OCI-LY3 (cell line): ENCODE data around the gene PRR16.

Experiments used
- CTCF ChIP-seq: fragments of 200-600, 300-600 bp; sonication (generic); IDR thresholded peaks from 2 replicates; pipeline ENCODE4 v1.5.1; 2014; ENCODE audit warnings: antibody characterized with exemption, low read length, low read depth
- EZH2phosphoT487 ChIP-seq: fragments of 200-600 bp; shearing (Covaris generic); IDR thresholded peaks from 2 replicates; pipeline ENCODE4 v1.6.1; 2018; ENCODE audit warnings: antibody characterized with exemption, mixed run types, low read depth

- TF ChIP-seq CTCF (no peak), EZH2phosphoT487 (no peak)
Measured at GRCh38 chr5:120678279-120678678, 214.2 kb downstream of the PRR16 start.
